Epithelial cell of proximal tubule (primary cell): Measurements from ENCODE around the gene SRSF3. TPM values are rescaled to one million over a fixed set of nuclear protein-coding genes. Genes with fewer than 3 reads are reported as not detected.

ENCODE experiments used
- DNase-seq: peaks from one replicate; pipeline ENCODE4 v3.0.0-alpha.2; 2011; ENCODE audit warnings: low read depth
- H3K4me3 ChIP-seq: 2 replicates; pipeline ENCODE4 v1.5.1; 2011; ENCODE audit warnings: low read depth, mild to moderate bottlenecking, low read length
- CTCF ChIP-seq: conservative IDR thresholded peaks from 2 replicates; pipeline ENCODE4 v1.5.1; 2012; ENCODE audit warnings: low read depth, mild to moderate bottlenecking, low read length
- total RNA-seq: library from RNA; depleted of rRNA; stranded (reverse); fragments of >200 nt; gene quantifications from 2 replicates; pipeline ENCODE4 v1.2.3, GENCODE V29; 2015

The SRSF3 gene
- total RNA-seq, 1 donor from 2014 or later: 453 TPM

- no peak for DNase-seq
- TF ChIP-seq CTCF: no peak
- H3K4me3 ChIP-seq: no peak overlapping the region
Measured at GRCh38 chr6:36631326-36632011, 37.3 kb downstream of the SRSF3 start.

- TF ChIP-seq CTCF: no peak
- DNase-seq: no peak
- no peak overlapping the region for H3K4me3 ChIP-seq
Measured at GRCh38 chr6:36633370-36633769, 39.2 kb downstream of the SRSF3 start.

DNA sequence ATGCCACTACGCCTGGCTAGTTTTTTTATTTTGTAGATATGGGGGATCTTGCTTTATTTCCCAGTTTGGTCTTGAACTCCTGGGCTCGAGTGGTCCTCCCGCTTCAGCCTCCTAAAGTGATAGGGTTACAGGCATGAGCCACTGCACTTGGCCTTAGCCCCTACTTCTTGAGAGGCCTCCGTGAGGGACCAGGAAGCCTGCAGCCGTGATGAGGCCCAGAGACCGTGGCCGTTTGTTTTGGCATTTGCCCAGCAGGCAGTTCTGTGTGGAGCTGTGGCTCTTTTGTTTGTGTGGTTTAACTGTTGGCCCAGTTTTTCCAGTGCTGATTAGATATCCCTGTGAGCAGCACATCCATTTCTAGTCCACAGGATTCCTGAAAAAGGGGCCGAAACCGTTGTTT is 39.8 kb downstream of the SRSF3 start:
- no peak for TF ChIP-seq CTCF

DNA sequence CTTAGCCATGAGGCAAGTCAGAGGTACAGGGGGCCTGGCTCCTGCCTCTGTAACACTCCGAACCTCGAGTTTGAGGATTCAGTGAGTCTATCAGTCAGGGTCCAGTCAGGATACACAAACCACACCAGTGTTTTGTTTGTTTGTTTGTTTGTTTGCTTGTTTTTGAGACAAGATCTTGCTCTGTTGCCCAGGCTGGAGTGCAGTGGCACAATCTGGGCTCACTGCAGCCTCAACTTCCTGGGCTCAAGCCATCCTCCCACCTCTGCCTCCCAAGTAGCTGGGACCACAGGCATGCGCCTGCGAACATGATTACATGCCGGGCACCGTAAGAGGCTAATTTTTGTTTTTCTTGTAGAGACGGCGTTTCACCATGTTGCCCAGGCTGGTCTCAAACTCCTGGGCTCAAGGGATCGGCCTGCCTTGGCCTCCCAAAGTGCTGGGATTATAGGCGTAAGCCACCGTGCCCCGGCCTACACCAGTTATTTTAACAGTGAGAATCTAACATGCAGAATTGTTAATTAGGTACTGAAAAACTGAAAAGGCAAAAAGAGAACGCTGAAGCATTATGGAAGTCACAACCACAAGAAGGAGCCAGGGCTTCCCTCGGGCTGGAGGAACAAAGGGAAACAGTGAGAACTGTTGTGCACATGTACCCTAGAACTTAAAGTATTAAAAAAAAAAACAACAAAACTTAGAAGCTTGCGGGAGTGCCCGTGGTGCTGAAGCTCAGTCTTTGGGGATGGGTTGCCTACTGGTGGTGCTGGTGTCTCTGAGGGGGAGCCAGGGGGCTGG is 40.4 kb downstream of the SRSF3 start:
- TF ChIP-seq CTCF: no peak
- H3K4me3 ChIP-seq: no peak overlapping the region
- no peak for DNase-seq

More for the DNA sequence above, 39.8 kb downstream of the SRSF3 start:
- H3K4me3 ChIP-seq: no peak overlapping the region
- DNase-seq: no peak

GRCh38 chr6:36636283-36636682 is 42.1 kb downstream of the SRSF3 start:
- no peak overlapping the region for H3K4me3 ChIP-seq
- no peak for DNase-seq
- no peak for TF ChIP-seq CTCF

GRCh38 chr6:36636687-36637418 is 42.7 kb downstream of the SRSF3 start:
- no peak for DNase-seq
- TF ChIP-seq CTCF: no peak
- no peak overlapping the region for H3K4me3 ChIP-seq
